ENCODE results near the gene MYOF. TPM values are rescaled to one million over a fixed set of nuclear protein-coding genes. Genes with fewer than 3 reads are reported as not detected.

Gene MYOF
- total and polyA plus RNA-seq, 10 of the 15 experiments (the other 5 are each of a cell fraction or from before 2014, with no cell fraction given) = 0.02 to 0.59 (median 0.17) TPM

DNA sequence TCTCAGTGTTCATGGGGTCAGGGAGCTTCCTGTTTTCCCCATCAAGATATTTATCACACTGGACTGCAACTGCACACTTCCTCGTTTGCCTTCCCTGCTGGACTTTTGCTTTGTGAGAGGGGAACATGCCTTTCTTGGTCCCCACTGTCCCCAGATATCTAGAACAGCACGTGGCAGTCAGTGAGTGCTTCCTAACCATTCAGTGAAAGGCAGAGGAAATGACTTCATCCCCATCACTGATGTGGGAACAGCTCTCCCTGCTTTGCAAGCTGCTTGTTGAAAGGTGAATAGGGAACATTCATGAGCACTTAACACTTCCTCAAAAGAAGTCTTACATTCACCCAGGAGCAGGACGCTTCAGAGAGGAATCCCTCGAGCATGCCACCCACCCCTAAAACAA, 135.4 kb downstream of the MYOF start:
- Histone ChIP-seq H3K36me3 (ENCODE audit: control insufficient read depth in 2 of 2, insufficient read depth in 2 of 2, low read length in 1 of 2) (no peaks in the 10 kb centered on the region), H3K27me3 (replicated peaks in 1 of 2; ENCODE audit: control insufficient read depth in 2 of 2, insufficient read depth in 2 of 2, low read length in 1 of 2) (no peaks in the 10 kb centered on the region; a peak in 1 of 4 replicates), H3K4me1 (ENCODE audit: control insufficient read depth, insufficient read depth, low read length) (peaks cover 12% of the 10 kb centered on the region), H3K4me2 (ENCODE audit: control insufficient read depth, insufficient read depth) (no peak overlapping the region), H3K79me2 (ENCODE audit: control insufficient read depth, insufficient read depth, low read length) (no peaks in the 10 kb centered on the region), H3K27ac (ENCODE audit: control insufficient read depth, insufficient read depth) (no peak overlapping the region), H4K20me1 (ENCODE audit: control insufficient read depth, insufficient read depth) (no peaks in the 10 kb centered on the region), H3K4me3 (no peak overlapping the region), H2AFZ (ENCODE audit: control insufficient read depth, low read depth, low read length) (no peak overlapping the region), H3K9ac (ENCODE audit: control insufficient read depth, insufficient read depth, low read length) (no peak overlapping the region), H3K9me3 (replicated peaks; ENCODE audit: control insufficient read depth, insufficient read depth, low read length) (no peaks in the 10 kb centered on the region)
- ChIA-PET RAD21 (ENCODE audit: unreplicated experiment) (interaction anchor here (1.3 kb wide), 1 partner anchor 231 kb away, joined by 4 read pairs; no protein-coding TSS in a partner anchor), CTCF (interaction anchor here (1.2 to 1.3 kb wide), 2 partner anchors 10 to 135 kb away, joined by 3 read pairs; partner anchors contain the start of gene MYOF), POLR2A (no interaction called here), SMC1A (ENCODE audit: uncharacterized antibody, unreplicated experiment) (no interaction called here)
- WGBS (ENCODE audit: insufficient coverage, insufficient replicate concordance, low lambda C conversion rate, missing lambda C conversion rate) = 0% methylated on average over 4 of the region's 4 CpGs
- BruUV-seq (replicated peaks) = no TSS peak
- FAIRE-seq (no peak), ATAC-seq (no peak), DNase-seq (ENCODE audit: low read depth, low spot score) (no peak)
- intact Hi-C loops (cut with micrococcal nuclease; ENCODE audit: unreplicated experiment) = loop anchor here (5.0 kb wide), 1 partner anchor 34 kb away; no protein-coding TSS in a partner anchor
- in situ Hi-C loops (cut with MboI) = no loop called here
- TF ChIP-seq, protein P1, sequence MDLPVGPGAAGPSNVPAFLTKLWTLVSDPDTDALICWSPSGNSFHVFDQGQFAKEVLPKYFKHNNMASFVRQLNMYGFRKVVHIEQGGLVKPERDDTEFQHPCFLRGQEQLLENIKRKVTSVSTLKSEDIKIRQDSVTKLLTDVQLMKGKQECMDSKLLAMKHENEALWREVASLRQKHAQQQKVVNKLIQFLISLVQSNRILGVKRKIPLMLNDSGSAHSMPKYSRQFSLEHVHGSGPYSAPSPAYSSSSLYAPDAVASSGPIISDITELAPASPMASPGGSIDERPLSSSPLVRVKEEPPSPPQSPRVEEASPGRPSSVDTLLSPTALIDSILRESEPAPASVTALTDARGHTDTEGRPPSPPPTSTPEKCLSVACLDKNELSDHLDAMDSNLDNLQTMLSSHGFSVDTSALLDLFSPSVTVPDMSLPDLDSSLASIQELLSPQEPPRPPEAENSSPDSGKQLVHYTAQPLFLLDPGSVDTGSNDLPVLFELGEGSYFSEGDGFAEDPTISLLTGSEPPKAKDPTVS (IDR thresholded peaks at IDR 0.05; ENCODE audit: low read depth, low read length) = no peak
- TF ChIP-seq, protein P2, sequence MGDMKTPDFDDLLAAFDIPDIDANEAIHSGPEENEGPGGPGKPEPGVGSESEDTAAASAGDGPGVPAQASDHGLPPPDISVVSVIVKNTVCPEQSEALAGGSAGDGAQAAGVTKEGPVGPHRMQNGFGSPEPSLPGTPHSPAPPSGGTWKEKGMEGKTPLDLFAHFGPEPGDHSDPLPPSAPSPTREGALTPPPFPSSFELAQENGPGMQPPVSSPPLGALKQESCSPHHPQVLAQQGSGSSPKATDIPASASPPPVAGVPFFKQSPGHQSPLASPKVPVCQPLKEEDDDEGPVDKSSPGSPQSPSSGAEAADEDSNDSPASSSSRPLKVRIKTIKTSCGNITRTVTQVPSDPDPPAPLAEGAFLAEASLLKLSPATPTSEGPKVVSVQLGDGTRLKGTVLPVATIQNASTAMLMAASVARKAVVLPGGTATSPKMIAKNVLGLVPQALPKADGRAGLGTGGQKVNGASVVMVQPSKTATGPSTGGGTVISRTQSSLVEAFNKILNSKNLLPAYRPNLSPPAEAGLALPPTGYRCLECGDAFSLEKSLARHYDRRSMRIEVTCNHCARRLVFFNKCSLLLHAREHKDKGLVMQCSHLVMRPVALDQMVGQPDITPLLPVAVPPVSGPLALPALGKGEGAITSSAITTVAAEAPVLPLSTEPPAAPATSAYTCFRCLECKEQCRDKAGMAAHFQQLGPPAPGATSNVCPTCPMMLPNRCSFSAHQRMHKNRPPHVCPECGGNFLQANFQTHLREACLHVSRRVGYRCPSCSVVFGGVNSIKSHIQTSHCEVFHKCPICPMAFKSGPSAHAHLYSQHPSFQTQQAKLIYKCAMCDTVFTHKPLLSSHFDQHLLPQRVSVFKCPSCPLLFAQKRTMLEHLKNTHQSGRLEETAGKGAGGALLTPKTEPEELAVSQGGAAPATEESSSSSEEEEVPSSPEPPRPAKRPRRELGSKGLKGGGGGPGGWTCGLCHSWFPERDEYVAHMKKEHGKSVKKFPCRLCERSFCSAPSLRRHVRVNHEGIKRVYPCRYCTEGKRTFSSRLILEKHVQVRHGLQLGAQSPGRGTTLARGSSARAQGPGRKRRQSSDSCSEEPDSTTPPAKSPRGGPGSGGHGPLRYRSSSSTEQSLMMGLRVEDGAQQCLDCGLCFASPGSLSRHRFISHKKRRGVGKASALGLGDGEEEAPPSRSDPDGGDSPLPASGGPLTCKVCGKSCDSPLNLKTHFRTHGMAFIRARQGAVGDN (IDR thresholded peaks at IDR 0.05) = no peak
- TF ChIP-seq PAX8 (IDR thresholded peaks at IDR 0.05) (no peak), MEF2B (IDR thresholded peaks at IDR 0.05; ENCODE audit: partially characterized antibody, poor library complexity, severe bottlenecking) (no peak), BACH1 (IDR thresholded peaks at IDR 0.05; ENCODE audit: borderline replicate concordance) (no peak), MYC (IDR thresholded peaks at IDR 0.05; ENCODE audit: insufficient read depth, insufficient read length, insufficient replicate concordance, low read length, severe bottlenecking) (no peak), TCF7 (IDR thresholded peaks at IDR 0.05; ENCODE audit: borderline replicate concordance) (no peak)
- TF ChIP-seq, protein P3, sequence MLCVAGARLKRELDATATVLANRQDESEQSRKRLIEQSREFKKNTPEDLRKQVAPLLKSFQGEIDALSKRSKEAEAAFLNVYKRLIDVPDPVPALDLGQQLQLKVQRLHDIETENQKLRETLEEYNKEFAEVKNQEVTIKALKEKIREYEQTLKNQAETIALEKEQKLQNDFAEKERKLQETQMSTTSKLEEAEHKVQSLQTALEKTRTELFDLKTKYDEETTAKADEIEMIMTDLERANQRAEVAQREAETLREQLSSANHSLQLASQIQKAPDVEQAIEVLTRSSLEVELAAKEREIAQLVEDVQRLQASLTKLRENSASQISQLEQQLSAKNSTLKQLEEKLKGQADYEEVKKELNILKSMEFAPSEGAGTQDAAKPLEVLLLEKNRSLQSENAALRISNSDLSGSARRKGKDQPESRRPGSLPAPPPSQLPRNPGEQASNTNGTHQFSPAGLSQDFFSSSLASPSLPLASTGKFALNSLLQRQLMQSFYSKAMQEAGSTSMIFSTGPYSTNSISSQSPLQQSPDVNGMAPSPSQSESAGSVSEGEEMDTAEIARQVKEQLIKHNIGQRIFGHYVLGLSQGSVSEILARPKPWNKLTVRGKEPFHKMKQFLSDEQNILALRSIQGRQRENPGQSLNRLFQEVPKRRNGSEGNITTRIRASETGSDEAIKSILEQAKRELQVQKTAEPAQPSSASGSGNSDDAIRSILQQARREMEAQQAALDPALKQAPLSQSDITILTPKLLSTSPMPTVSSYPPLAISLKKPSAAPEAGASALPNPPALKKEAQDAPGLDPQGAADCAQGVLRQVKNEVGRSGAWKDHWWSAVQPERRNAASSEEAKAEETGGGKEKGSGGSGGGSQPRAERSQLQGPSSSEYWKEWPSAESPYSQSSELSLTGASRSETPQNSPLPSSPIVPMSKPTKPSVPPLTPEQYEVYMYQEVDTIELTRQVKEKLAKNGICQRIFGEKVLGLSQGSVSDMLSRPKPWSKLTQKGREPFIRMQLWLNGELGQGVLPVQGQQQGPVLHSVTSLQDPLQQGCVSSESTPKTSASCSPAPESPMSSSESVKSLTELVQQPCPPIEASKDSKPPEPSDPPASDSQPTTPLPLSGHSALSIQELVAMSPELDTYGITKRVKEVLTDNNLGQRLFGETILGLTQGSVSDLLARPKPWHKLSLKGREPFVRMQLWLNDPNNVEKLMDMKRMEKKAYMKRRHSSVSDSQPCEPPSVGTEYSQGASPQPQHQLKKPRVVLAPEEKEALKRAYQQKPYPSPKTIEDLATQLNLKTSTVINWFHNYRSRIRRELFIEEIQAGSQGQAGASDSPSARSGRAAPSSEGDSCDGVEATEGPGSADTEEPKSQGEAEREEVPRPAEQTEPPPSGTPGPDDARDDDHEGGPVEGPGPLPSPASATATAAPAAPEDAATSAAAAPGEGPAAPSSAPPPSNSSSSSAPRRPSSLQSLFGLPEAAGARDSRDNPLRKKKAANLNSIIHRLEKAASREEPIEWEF (IDR thresholded peaks at IDR 0.05; ENCODE audit: insufficient replicate concordance, low read depth, low read length) = no peak
- TF ChIP-seq, protein P4, sequence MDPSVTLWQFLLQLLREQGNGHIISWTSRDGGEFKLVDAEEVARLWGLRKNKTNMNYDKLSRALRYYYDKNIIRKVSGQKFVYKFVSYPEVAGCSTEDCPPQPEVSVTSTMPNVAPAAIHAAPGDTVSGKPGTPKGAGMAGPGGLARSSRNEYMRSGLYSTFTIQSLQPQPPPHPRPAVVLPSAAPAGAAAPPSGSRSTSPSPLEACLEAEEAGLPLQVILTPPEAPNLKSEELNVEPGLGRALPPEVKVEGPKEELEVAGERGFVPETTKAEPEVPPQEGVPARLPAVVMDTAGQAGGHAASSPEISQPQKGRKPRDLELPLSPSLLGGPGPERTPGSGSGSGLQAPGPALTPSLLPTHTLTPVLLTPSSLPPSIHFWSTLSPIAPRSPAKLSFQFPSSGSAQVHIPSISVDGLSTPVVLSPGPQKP (IDR thresholded peaks at IDR 0.05; ENCODE audit: low read depth, low read length) = no peak

Measured in GM12878 (cell line).